GM21723 (cell line): ENCODE measurements around the gene TDP1.

Source experiments
- ATAC-seq: cut with Tn5 transposase; IDR thresholded peaks from one replicate; pipeline ENCODE4 v1.9.1; 2021; ENCODE audit warnings: mild to moderate bottlenecking, moderate library complexity; ENCODE audit not compliant: unreplicated experiment

TDP1 gene

DNA sequence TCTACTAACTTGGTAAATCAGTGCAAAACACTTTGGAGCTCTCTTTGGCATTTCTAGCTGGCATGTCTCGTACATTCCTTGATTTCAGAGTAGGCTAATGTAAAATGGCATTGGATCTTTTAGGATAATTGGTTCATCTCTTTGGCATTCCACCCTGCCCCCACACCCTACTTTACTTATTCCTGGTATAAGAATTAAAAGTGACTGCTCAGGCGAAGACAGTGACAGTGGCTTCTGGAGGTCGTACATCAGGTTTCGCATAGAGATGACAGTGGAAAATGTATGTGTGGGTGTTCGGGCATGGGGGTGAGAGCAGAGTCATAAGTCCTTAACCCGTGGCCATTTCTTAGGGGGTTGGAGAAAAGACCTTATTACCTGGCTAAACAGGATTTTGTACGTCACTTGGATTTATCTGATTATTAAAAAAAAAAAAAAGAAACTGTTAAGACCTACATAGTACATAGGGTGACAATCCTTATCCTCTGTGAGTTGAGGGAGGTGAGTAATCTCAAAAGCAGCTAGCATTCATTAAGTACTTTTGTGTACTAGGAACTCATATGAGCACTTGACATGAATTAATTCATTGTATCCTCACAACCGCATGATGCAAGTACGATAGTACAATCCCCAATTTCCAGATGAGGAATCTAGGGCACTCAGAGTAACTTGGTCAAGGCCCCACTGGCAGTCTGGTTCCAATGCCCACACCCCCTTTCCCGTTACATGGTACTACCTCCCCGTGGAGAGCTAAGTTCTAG lies 83.7 kb downstream of the TDP1 start:
- no peak for ATAC-seq

GRCh38 chr14:90040411-90040810 lies 84.7 kb downstream of the TDP1 start:
- no peak for ATAC-seq

DNA sequence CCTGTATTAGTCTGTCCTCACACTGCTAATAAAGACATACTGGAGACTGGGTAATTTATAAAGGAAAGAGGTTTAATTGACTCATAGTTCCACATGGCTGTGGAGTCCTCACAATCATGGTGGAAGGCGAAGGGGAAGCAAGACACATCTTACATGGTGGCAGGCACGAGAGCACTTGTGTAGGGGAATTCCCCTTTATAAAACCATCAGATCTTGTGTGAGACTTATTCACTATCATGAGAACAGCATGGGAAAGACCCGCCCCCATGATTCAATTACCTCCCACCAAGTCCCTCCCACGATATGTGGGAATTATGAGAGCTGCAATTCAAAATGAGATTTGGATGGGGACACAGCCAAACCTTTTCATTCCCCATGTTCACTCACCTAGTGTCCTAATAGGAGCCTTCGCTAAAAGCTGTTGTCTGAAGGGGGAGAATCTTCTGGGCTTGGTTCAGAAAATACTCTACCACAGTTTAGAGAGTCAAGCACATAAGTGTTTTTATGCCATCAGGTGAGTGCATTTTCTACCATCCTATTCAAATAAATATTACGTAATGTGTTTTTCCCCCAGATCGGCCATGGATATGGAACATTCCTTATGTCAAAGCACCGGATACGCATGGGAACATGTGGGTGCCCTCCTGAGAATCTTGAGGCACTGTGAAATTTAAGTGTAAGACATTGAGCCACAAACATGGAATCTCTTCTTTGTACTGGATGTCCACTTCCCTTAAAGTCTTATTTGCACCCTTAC lies 86.9 kb downstream of the TDP1 start:
- no peak for ATAC-seq

DNA sequence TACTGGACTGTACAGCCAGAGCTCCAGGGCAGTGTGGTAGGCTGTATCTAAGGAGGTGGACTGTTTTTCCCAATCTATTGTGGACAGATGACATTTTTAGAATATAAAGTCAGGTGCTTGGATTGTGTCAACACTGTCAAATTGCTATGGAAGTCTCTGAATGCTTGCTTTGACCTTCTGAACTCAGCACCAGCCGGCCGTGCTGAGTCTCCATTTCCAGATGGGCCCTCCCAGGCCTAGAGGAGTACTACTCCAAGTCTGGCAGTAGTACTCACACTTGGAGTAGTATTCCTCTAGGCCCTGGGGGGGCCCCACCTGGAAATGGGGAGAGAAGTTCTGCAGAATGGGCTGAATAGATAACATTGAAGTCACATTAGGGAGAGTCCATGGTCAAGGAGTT lies 89.9 kb downstream of the TDP1 start:
- no peak for ATAC-seq

GRCh38 chr14:90049390-90049789 lies 93.7 kb downstream of the TDP1 start:
- no peak for ATAC-seq

GRCh38 chr14:90050271-90050670 lies 94.5 kb downstream of the TDP1 start:
- no peak for ATAC-seq

DNA sequence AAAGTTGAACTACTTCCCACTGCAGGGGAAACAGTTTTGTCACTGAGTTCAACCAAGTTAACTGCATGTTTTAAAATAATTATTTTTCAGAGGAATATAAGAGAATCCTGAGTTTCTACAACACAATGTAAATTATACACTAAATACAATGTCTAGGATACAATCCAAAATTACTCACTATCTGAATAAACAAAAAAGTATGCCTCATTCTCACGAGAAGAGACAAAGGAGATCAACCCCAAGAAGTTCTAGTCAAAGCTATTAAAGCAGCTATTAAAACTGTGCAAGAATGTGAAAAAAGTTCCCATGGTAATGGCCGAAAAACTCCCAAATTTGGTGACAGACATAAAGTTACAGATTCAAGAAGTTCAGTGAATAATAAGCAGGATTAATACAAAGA lies 97.3 kb downstream of the TDP1 start:
- no peak for ATAC-seq

GRCh38 chr14:90054803-90055202 lies 99.1 kb downstream of the TDP1 start:
- no peak for ATAC-seq

DNA sequence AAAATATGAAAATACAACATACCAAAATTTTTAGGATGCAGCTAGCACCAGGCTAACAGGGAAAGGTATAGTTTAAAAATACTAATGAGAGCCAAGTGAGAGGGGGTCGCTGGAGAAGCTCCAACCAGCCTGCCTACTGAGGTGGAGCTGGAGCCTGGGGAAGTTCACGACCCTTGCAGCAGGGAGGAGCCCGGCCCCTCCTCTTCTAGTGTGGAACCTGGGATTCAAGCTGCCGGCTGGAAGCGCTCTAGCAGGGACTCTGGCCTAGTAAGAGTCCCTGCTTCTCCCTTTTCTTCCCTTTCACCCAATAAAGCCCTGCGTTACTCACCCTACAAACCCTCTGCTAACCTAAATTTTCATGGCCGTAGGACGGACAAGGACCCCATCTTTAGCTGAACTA lies 101.1 kb downstream of the TDP1 start:
- ATAC-seq, result no peak

- ATAC-seq, result no peak
These were observed 103.2 kb downstream of the TDP1 start for GRCh38 chr14:90058876-90059458.

DNA sequence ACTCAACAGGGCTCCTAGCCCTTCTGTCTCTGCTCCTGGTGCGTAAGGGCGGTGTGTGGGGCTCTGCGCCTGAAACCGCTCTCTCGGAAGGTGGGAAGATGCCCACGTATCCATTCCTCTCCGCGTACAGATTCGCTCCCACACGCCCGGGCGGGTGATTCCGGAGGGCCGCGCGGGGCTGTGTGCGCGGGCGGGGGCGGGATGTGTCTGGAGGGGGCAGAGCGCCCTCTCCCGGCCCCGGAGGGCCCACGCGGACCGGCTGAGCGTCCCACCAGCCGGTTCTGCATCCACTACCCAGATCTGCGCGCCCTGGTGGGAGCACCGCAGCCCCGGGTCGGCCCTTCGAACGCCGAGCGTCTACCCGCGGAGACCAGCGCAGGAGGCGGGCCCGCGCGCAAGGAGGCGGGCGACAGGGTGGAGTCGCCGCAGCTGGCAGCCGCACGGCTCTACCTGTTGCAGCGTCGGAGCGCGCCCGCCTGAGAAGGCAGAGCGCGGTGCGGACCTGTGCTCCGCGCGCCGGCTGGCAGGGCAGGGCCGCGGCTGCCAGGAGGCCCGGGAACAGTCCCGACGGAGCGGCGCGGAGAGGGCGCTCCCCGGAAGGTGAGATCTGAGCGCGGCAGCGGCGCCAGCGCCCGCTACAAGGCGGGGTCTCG lies 104.7 kb downstream of the TDP1 start:
- ATAC-seq, result peak; percentile 68

DNA sequence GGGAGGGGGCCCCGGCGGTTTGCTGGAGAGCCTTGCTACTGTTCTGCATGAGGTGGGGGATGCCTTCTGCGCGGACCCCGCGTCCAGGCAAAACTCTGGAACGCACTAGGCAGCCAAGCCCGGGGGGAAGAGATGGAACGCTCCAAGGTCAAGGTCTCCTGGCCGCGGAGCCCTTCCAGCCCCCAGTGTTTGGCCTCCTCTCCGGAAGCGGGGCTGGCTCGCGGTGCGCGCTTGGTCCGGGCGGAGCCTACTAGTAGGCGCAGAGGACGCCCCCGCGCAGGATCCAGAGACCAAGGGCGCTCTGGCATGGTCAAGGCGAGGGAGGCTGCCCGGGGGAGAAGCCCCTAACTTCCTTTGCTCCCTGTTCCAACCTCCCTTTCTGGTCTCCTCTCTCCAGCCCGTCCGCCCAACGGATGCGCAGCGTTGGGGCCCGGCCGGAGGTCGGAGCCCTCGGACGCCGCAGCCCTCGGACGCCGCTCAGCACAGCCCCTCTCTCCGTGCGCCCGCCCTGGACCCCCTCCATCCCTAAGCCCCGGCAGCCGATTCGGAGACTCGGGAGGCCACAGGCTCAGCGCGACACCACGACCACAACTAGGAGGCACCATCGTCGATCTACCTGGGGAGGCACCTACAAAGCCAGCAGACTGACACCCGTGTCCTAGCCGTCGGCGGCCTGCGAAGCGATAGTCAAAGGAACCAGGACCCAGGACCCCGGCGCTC lies 105.4 kb downstream of the TDP1 start:
- ATAC-seq, result peak; percentile 19

GRCh38 chr14:90061685-90062126 lies 106.0 kb downstream of the TDP1 start, which contains the start of gene KCNK13:
TSS of gene KCNK13 (plus strand) at chr14:90061994. CDS start at chr14:90062206, 212 bp downstream.
- no peak for ATAC-seq

GRCh38 chr14:90062127-90062794 lies 106.5 kb downstream of the TDP1 start:
- ATAC-seq, result no peak

- ATAC-seq, result no peak
These were observed 107.3 kb downstream of the TDP1 start for GRCh38 chr14:90062822-90063539.

- ATAC-seq, result no peak
These were observed 116.6 kb downstream of the TDP1 start for GRCh38 chr14:90072350-90072749.

GRCh38 chr14:90079576-90079975 lies 123.8 kb downstream of the TDP1 start:
- no peak for ATAC-seq

- ATAC-seq, result no peak
These were observed 131.7 kb downstream of the TDP1 start for GRCh38 chr14:90087433-90087832.

GRCh38 chr14:90088176-90088575 lies 132.4 kb downstream of the TDP1 start:
- ATAC-seq, result no peak
